AG10803 (cell line): Measurements from ENCODE around the gene TSN.

ENCODE experiments used
- DNase-seq: peaks from one replicate; pipeline ENCODE4 v3.0.0; 2010; ENCODE audit warnings: low read depth
- H3K4me3 ChIP-seq: 2 replicates; pipeline ENCODE4 v1.5.1; 2011; ENCODE audit warnings: mild to moderate bottlenecking, low read length, control low read depth
- CTCF ChIP-seq: conservative IDR thresholded peaks from 2 replicates; pipeline ENCODE4 v1.5.1; 2011; ENCODE audit warnings: mild to moderate bottlenecking, low read length, control low read depth, inconsistent platforms

Gene TSN

GRCh38 chr2:121771976-121772742 is 16.7 kb downstream of the TSN start:
- peak; percentile 46 for DNase-seq
- no peak for TF ChIP-seq CTCF
- H3K4me3 ChIP-seq: no peak overlapping the region

GRCh38 chr2:121774235-121774634 is 18.8 kb downstream of the TSN start:
- DNase-seq: no peak
- no peak for TF ChIP-seq CTCF
- H3K4me3 ChIP-seq: no peak overlapping the region

- TF ChIP-seq CTCF: no peak
- DNase-seq: no peak
- H3K4me3 ChIP-seq: no peak overlapping the region
Observed at GRCh38 chr2:121776361-121776760, 20.9 kb downstream of the TSN start.

- DNase-seq: peak; percentile 6
- H3K4me3 ChIP-seq: no peak overlapping the region
- no peak for TF ChIP-seq CTCF
Observed at GRCh38 chr2:121776885-121777698, 21.6 kb downstream of the TSN start.

- no peak for TF ChIP-seq CTCF
- no peak for DNase-seq
- no peak overlapping the region for H3K4me3 ChIP-seq
Observed at GRCh38 chr2:121777699-121778058, 22.2 kb downstream of the TSN start.

GRCh38 chr2:121778741-121779487 is 23.5 kb downstream of the TSN start:
- no peak for TF ChIP-seq CTCF
- DNase-seq: no peak
- no peak overlapping the region for H3K4me3 ChIP-seq
